Epithelial cell of prostate (primary cell): ENCODE measurements around the gene FSTL4.

Source experiments
- DNase-seq: peaks from one replicate; pipeline ENCODE4 v3.0.0-alpha.2; 2011; ENCODE audit warnings: low read depth, low spot score
- H3K27ac ChIP-seq: fragments of 450-650 bp; 2 replicates; pipeline ENCODE4 v1.5.1; 2017; ENCODE audit warnings: mild to moderate bottlenecking

The FSTL4 gene

DNA sequence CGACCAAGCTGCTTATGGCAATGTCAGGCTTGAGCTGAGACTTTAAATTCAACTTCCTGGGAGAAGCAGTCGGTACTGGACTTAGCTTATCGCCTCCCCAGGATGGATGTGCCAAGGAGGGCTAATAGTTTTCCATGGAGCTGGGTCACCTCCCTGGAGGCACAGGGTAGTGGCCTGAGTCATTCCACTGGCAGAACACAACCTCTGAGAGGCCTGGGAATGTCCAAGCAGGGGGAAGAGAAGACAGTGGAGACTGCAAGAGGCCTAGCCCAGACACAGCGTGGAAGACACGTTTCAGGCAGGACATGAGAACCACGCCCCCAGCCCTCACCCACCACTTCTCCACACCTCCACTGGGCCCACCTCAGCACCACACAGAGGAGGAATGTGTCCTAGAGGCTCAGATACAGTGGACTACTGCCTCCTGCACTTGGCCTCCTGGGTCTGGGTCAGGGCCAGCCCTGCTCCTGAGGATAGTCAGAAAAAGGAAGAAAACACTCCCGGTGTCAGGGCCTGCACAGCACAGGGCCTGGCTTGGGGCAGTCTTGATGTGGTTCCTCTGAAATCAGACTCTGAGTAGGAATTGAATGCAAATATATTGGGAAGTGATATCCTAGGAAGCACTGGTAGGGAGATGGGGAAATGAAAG lies 171.8 kb downstream of the FSTL4 start:
- no peak for DNase-seq
- peak overlapping the region; percentile 49 for H3K27ac ChIP-seq

DNA sequence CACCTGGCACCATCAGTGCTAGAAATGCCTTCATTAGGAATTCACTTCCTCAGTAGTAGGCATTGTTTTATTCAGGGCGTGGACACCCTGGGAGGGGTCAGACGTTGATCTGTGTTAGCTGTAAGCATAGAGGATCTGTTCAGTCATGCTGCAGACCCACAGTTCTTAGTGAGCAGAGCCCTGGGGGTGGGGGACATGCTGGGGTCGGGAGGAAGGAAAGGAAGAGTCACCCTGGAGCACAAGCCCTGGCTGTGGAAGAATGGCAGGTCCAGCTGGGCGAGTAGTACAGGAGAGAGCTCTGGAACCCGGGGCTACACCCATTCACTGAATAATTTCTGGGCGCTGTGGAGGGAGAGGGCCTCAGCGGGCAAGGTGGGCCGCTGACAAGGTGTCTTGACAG lies 172.5 kb downstream of the FSTL4 start:
- peak overlapping the region; percentile 49 for H3K27ac ChIP-seq
- peak; percentile 16 for DNase-seq

DNA sequence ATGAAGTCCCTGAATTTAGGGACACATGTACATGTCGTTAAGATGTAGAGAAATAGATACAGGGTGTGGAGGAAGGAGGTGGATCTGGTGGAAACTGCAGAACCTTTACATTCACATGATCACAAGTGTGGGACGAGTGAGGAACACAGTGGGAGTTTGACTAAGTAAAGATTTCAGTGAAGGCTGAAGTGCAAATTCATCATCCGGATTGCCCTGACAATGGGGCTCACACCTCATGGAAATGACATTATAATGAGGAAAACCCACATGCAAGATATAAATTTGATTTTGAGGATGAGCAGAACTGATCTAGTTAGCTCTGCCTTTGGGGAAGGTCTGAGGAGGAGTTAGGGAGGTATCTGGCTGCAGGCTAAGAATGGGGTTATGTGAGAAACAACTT lies 173.9 kb downstream of the FSTL4 start:
- no peak for DNase-seq
- no peak overlapping the region for H3K27ac ChIP-seq

DNA sequence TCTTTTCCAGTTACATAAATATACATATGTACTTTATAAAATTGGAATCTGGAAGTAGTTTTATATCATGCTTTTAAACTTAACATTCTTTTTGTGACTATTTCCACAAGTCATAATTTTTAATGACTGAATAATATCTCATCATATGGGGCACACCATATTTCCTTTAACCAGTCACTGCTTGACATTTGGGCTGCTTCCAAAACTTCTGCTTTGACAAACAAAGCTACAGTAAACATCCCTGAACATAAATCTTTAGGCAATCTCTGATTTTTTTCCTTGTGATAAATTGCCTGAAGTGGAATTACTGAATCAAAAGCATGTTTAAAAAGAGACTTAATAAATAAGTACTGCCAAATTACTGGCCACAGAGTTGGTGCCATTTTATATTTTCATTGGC lies 178.0 kb downstream of the FSTL4 start:
- no peak overlapping the region for H3K27ac ChIP-seq
- peak; percentile 20 for DNase-seq

DNA sequence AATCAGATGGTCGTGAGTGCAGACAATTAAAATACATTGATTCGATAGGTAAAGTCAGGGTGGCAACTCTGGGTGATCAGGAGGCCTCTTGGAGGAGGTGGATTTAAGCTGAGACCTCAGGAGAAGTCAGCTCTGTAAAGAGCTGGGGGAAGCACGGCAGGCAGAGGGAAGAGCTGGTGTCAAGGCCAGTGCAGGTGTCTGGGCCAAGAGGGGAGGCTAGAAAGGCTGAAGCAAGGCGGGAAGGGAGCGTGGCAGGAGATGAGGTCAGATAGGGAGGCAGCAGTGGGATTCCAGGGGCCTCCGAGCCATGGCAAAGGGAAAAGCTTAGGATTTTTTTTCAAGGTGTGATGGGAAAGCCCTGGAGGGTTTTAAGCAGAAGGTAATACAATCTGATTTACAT lies 178.7 kb downstream of the FSTL4 start:
- DNase-seq, result no peak

DNA sequence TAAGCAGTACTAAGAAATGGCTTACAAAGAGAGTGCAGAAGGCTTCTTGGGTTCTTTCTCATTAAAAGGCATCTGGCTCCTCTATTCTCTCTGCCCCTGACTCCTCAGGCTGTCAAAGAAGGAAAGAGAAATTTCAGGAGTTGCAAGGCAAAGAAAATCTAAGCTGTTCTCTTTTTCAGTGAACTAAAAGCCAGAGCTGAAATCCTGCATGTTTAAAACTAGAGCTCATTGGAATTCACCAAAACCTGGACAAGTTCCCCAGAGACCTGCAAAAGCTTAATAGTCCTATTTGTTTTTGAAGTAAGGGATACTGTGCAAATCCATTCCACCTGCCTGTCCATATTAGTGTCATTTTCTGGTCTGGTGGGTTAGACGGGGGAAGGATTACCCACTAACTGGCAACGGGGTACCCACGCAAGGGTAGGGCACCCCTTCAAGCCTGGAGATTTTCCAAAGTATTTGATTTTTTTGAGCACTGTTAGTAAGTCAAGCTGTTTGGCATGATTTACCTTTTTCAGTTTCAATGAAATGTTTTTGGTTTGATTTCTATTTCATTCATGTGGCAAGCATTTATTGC lies 179.3 kb downstream of the FSTL4 start:
- DNase-seq, result no peak
- no peak overlapping the region for H3K27ac ChIP-seq

More for the DNA sequence above, 178.7 kb downstream of the FSTL4 start:
- no peak overlapping the region for H3K27ac ChIP-seq

DNA sequence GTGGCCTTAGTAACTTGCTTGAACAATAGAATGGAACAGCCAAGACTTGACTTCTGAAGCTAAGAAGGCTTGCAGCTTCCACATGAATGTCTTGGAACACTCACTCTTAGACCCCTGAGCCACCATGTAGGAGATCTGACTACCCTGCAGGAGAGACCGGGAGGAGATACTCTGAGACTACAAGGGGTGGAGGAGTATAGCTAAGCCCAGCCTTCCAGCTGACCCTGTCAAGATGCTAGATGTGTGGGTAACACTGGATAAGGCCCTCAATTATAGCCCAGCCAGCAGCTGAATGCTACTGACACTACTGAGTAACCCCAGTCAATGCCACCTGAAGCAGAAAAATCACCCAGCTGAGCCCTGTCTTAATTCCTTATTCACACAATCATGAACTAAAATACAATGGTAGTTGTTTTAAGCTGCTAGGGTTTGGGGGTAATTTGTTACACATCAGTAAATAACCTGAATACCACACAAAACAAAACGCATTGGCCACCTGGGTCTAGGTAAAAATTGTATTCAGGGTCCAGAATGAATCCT lies 180.9 kb downstream of the FSTL4 start:
- DNase-seq, result no peak
- H3K27ac ChIP-seq, result no peak overlapping the region

DNA sequence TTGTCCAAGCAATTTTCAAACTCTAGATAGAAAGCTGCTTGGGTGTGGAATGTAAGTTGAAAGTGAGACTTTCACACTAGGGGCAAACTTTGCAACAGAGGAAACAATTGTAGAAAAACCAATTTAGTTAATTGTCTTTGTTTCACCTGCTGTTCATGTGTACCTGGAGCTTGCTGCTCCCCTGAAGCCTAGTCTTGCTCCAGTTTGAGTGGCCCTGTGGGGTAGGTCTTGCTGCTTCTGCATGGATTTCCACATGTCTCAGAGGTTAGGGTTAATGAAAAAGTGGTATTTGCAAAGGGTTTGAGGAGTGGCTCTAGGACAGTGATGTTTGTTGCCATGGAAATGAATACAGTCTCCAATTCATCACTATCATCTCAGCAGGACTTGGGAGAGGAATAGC lies 182.2 kb downstream of the FSTL4 start:
- H3K27ac ChIP-seq, result no peak overlapping the region
- DNase-seq, result no peak

DNA sequence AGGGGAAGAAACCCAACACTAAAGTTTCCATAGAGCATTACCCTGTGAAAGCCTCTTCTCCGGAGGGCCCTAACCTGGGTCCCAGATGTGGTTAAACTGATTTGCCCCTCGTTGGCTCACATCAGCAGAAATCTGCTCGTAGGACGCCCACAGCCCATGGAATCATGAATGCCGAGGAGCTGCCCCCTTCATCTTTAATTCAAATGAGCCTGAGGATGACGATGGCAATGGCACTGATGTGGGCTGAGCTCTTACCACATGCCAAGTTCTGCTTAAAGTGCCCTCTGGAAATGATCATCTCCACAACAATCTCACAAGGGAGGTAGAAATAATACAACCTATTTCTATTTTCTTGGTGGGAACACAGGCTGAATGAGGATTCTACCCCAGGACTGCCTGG lies 183.3 kb downstream of the FSTL4 start:
- DNase-seq, result no peak
- no peak overlapping the region for H3K27ac ChIP-seq

DNA sequence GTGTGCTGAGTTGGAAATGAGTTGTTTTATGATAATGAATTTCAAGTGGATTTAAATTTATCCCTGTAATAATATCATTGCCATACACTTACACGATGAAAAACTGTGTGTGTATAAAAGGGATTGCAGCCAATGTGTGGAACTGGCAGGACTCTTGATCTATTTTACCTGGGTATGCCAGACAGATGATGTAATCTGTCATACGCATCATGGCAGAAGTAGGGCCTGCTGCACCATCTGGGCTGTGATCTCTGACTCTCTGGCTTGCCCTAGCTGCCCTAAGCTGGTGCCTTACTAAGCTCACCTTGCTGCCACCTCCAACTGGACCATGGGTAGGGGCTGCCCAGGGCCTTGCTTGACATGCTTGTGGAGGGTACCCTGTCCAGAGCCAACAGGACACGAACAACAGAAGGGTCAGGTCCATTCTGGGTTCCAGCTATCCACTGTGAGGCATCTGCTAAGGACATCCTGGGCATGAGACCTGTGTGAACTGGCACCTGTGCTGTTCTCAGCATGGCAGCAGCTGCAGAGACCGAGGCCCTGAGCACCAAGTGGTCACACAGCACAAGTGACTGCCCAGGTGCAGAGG lies 184.2 kb downstream of the FSTL4 start:
- no peak for DNase-seq
- no peak overlapping the region for H3K27ac ChIP-seq

DNA sequence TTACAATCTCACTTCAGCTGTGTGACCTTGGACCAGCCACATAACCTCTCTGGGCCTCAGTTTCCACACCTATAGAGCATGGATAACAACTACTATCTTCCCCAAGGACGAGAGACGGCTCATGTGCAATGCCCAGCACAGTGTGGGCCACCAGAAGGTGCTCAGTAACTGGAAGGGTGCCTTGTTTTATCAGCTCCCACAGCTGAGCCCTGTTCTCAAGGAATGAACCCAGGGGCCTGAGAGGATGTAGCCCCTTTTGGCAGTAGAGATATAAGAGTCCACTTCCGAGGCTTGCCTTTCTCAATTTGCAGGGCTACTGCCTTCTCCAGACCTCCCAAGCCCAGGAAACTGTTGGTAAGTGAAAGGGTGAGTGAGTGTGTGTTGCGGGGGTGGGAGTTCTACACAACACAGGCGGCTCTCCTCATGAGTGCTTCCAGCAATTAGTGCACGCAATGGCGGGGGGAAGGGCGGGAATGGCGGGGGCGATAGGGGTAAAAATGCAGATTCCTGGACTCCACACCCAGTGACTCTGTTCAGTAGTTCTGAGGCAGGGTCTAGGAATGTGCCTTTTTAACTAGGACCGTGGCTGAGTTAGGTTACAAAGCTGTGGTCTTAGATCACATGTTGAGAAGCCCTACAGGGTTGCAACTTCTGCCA lies 185.1 kb downstream of the FSTL4 start:
- H3K27ac ChIP-seq, result no peak overlapping the region

DNA sequence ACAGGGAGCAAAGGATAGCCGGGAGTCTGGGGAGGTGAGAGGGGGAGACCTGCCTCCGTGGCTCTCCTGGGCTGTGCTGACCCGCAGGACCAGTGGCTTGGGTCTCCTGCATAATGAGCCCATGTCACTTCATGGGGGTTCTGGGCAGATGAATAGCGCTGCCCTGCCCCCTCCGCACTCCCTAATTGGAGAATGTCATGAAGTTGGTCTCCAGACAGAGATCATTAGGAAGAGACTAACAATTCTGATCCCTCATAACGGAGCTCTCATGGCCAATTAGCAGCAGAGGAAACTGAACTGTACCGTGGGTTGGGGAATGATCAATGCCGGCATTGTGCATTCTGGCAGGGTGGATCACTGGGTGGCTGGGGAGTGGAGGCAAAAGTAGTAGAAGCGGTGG lies 186.1 kb downstream of the FSTL4 start:
- no peak for DNase-seq
- H3K27ac ChIP-seq, result no peak overlapping the region

More for the DNA sequence above, 185.1 kb downstream of the FSTL4 start:
- DNase-seq, result no peak

DNA sequence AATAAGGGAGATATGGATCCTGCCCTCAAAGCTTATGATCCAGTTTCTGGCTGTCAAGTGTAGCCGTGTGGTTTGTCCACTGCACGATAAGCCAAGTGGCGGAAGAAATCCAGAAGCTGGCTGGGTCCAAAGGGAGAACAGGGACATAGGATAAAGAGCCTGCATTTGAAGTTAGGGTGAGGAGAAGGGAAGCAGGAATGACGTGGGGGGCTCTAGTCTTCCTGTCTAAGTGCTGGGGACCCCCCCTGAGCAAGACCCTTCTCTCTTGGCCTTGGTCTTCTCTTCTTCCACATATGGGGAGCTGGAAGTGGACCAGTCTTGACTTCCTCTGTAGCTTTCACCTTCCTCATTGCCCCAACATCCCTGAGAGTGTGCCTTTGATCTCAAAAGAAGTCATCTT lies 186.6 kb downstream of the FSTL4 start:
- DNase-seq, result no peak

DNA sequence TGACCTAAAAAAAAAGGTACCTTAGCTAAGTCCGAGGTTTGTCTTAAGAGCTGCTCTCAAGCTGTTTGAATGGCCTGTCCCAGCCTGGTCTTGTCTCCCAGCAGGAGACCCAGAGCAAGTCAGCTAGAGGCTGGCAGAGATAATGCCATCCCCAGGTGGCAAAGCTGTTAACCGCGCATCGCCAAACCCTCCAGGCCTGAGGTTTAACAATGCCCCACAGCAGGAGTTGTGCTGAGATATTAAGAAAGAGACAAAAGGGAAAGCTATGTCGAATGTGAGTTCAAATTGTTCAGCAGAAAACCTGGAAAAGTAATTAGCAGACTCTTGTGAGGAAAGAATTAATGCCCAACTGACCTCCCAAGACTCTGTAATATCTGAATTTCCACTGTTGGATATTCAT lies 187.1 kb downstream of the FSTL4 start:
- H3K27ac ChIP-seq, result no peak overlapping the region
- DNase-seq, result no peak

More for the DNA sequence above, 186.6 kb downstream of the FSTL4 start:
- H3K27ac ChIP-seq, result no peak overlapping the region

DNA sequence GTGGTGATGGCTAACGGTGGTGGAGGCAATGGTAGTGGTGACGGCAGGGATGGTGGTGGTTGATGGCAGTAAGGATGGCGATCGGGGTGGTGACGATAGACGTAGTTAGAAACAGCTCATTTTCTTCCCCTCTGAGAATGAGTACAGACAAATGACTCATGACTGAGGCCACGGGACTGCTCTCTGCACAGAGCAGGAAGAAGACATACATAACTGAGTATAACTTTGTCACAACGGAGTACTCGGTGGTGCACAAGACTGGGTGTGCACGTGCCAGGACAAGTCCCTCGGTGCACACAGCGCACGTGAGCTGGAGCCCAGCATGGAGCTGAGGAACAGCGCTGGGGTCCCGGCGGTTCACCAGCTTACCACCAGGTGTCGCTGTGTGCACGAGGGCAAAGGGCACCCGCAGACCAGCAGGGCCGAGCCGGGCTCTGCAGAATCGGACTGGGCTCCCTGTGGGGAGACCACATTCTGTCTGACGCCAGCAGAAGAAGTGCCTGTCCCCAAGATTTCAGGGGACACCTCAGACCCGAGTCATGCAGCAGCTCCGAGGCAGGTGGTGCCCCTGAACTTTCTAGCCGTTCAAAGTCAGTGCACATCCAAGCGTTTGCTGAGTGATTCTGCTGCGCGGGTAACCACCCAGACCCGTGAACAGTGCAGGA lies 188.6 kb downstream of the FSTL4 start:
- peak overlapping the region; percentile 17 for H3K27ac ChIP-seq
- DNase-seq, result peak; percentile 57

DNA sequence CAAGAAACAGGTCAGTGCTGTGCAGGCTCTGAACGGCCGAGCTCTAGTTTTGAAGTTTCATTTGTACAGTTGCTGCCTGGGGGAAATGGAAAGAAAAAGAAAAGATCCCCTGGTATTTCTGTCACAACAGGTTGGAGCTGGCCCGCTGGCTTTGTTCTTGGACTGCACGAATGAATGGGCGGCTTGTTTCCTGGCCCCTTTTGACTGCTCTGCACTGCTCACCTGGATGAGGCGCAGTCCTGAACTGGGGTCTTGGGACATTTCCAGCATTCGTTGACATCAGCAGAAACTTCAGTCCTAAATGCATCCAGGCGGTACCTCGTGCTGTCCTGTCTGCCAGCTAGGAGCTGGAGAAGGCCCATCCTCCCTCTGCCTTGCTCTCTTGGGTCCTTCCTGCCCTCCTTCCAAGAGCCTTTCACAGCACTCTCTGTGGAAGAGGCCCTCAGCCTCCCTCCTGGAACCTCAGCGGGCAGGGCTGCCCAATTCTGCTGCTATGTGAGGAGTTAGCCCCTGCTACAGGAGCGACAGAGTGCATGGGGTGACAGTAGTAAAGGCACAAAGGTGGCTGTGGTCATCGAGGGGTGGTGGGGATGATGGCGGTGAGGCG lies 189.2 kb downstream of the FSTL4 start:
- peak overlapping the region; percentile 17 for H3K27ac ChIP-seq
- DNase-seq, result no peak

DNA sequence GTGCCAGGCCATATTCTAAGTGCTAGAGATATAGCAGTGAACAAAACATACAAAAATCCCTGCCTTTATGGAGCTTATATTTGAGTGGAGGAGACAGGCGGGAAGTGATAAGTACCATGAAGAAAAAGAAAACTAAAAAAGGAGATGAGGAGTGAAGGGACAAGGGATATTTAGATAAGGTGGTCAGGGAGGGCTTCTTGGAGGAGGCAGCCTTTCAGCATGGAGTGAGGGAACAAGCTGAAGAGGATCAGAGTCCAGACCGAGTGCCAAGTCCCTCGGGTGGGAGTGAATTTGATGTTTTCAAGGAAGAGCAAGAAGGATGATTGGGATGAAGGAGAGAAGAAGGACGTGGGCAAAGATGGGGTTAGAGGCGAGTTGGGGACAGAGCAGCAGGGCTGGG lies 190.5 kb downstream of the FSTL4 start:
- no peak overlapping the region for H3K27ac ChIP-seq
- DNase-seq, result no peak

DNA sequence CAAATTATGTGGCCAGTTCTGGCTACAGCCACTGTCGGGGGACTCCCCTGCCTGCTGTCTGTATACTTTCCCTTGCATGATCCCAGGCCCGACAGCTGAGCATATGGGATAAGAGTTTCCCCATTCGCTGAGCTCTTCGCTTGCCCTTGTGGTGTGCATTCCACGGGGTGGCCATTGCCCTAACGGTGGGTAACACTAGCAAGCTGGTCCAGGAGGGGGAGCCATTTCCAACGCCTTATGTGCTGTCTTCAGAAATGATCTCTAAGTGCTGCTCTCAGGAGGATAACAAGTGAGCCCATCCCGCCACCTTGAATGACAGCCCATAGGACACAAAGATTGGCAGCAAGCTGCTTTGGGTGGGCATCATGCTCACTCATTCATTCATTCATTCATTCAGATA lies 190.9 kb downstream of the FSTL4 start:
- no peak for DNase-seq
- H3K27ac ChIP-seq, result no peak overlapping the region

DNA sequence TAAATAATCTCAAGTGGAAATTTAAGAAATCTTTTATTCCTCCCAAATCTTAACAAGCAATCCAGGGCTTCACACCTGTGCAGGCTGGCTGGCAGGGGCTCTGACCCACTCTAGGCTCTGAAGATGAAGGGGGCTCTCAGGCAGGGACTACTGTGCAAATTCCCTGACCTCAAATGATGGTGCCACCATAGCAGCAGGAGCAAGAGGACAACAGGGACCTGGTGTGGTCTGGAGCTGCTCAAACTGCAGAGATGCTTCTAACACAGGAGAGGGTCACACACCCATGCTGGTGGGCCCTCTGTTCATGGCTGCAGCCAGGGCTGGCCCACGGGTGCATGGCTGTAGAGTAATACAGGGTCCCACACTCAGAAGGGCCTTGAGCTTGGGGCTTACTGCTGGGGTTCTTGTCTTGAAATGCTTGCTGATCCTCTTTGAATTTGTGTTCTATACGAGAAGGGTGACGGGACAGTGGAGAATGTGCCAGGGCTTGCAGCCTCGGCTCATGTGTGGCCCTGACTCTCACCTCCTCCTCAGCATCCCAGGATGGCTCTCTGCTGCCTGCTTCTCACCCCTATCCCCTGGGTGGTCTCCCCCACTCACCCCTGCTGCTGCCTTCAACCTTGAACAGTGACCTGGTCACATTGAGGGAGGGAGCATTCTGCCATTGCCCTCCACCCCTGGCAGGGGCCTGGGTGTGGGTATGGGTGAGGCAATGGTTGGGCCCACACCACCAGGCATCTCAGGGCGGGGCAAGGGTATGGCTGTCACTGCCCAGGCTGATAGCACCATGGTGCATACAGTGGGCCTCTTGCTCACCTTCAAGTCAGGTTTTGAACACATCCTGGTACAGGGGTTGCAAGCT lies 191.7 kb downstream of the FSTL4 start:
- H3K27ac ChIP-seq, result no peak overlapping the region
- no peak for DNase-seq
